Mammary epithelial cell (primary cell): ENCODE measurements around the gene GMPR2.

ENCODE experiments used
- EZH2 ChIP-seq: IDR thresholded peaks from 2 replicates; pipeline ENCODE4 v1.6.1; 2012; ENCODE audit warnings: low read length, inconsistent platforms, borderline replicate concordance
- TF ChIP-seq, protein P1 (sequence below), 2 donors: IDR thresholded peaks in 1 of 2; conservative IDR thresholded peaks in 1 of 2; 2 replicates each; pipeline ENCODE4 v1.5.1; 2011 to 2012; ENCODE audit warnings: inconsistent platforms in 2 of 2, low read length in 2 of 2, mild to moderate bottlenecking in 2 of 2, control low read depth in 1 of 2, low read depth in 1 of 2; ENCODE audit not compliant: insufficient read depth in 1 of 2; ENCODE audit errors: extremely low read depth in 1 of 2

DNA sequence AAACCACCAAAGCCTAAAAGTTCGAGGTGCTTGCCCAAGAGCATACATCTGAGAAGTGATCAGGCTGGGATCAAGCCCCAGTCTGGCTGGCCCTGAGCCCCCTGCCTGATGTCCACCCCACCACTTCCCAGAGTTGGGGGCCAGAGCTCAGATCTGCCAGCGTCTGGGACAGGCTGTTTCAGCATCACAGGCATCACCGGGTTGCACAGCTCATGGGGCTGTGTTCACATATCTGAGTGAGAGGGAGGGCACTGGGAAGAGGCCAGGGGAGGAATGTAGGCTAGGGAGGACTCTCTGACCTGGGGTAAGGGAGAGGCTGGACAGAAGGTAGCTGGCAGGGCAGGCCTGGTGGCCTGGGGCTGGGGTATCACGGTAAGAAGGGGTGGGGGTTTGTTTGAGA is 24.2 kb downstream of the GMPR2 start:
- TF ChIP-seq, protein P1, sequence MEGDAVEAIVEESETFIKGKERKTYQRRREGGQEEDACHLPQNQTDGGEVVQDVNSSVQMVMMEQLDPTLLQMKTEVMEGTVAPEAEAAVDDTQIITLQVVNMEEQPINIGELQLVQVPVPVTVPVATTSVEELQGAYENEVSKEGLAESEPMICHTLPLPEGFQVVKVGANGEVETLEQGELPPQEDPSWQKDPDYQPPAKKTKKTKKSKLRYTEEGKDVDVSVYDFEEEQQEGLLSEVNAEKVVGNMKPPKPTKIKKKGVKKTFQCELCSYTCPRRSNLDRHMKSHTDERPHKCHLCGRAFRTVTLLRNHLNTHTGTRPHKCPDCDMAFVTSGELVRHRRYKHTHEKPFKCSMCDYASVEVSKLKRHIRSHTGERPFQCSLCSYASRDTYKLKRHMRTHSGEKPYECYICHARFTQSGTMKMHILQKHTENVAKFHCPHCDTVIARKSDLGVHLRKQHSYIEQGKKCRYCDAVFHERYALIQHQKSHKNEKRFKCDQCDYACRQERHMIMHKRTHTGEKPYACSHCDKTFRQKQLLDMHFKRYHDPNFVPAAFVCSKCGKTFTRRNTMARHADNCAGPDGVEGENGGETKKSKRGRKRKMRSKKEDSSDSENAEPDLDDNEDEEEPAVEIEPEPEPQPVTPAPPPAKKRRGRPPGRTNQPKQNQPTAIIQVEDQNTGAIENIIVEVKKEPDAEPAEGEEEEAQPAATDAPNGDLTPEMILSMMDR (conservative IDR thresholded peaks at IDR 0.05 in 1 of 2, IDR thresholded peaks at IDR 0.05 in 1 of 2; ENCODE audit: extremely low read depth in 1 of 2, insufficient read depth in 1 of 2, low read depth in 1 of 2, low read length in 2 of 2), result no peak
- no peak for TF ChIP-seq EZH2
